Mammary epithelial cell (primary cell): ENCODE measurements around the gene ANXA6.

Experiments used
- CTCF ChIP-seq, 2 donors: IDR thresholded peaks in 1 of 2; conservative IDR thresholded peaks in 1 of 2; 2 replicates each; pipeline ENCODE4 v1.5.1; 2011 to 2012; ENCODE audit warnings: inconsistent platforms in 2 of 2, low read length in 2 of 2, mild to moderate bottlenecking in 2 of 2, control low read depth in 1 of 2, low read depth in 1 of 2; ENCODE audit not compliant: insufficient read depth in 1 of 2; ENCODE audit errors: extremely low read depth in 1 of 2
- EZH2 ChIP-seq: IDR thresholded peaks from 2 replicates; pipeline ENCODE4 v1.6.1; 2012; ENCODE audit warnings: low read length, inconsistent platforms, borderline replicate concordance

GRCh38 chr5:151153766-151154272, 3.8 kb downstream of the ANXA6 start:
- TF ChIP-seq CTCF (conservative IDR thresholded peaks at IDR 0.05 in 1 of 2, IDR thresholded peaks at IDR 0.05 in 1 of 2; ENCODE audit: extremely low read depth in 1 of 2, insufficient read depth in 1 of 2, low read depth in 1 of 2, low read length in 2 of 2) (no peak), EZH2 (no peak)
